ENCODE measurements around the gene YIF1A. TPM values are rescaled to one million over a fixed set of nuclear protein-coding genes. Genes with fewer than 3 reads are reported as not detected.
A peak's percentile ranks its signal among the peaks of the same experiment; 100 is the strongest.

Gene YIF1A
- total and polyA plus RNA-seq, 2 of the 4 experiments (the other 2 are of a cell fraction) = 128 to 207 TPM

DNA sequence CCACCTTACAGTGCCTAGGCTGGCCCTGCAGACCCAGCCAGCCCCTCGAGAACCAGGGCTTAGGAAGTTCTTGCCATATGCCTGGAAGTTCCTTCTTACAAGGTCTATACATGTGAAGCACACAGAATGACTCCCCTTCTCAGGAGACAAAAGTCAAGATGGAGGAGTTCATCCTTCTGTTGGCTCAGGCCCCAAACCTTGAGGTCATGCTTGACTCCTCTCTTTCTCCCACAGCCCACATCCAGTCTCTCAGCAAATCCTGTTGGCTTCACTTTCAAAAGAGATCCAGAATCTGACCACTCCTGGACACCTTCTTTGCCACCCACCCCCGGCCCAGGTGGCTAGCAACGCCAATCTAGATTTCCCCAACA lies 29.6 kb upstream of the YIF1A start:
- peaks cover 32% of the 10 kb centered on the region for H3K4me1 ChIP-seq (ENCODE audit: control insufficient read depth, insufficient read depth, low read length)
- H3K4me3 ChIP-seq (ENCODE audit: insufficient read depth, low read depth, low read length) = no peak overlapping the region
- WGBS, 2 experiments (ENCODE audit: extremely low coverage in 2 of 2, insufficient read length in 1 of 2) = no CpG with 5 or more reads among the region's 3 CpGs
- in situ Hi-C loops (cut with MboI; ENCODE audit: low sequenced_read_pairs) (no loop called here), intact Hi-C loops (cut with micrococcal nuclease) (no loop called here), dilution Hi-C loops (cut with HindIII; ENCODE audit: low sequenced_read_pairs, unreplicated experiment) (no loop called here)
- no peak for TF ChIP-seq BHLHE40 (IDR thresholded peaks at IDR 0.05; ENCODE audit: low read depth, low read length)
- no peak for TF ChIP-seq NFE2L2 (IDR thresholded peaks at IDR 0.05; ENCODE audit: low read depth, low read length)
- TF ChIP-seq CEBPB (IDR thresholded peaks at IDR 0.05; ENCODE audit: low read depth, low read length) = no peak
- no peak for TF ChIP-seq SMC3 (IDR thresholded peaks at IDR 0.05; ENCODE audit: low read depth, low read length)
- no peak for TF ChIP-seq RCOR1 (IDR thresholded peaks at IDR 0.05; ENCODE audit: insufficient replicate concordance, low read length)
- TF ChIP-seq, protein P1, sequence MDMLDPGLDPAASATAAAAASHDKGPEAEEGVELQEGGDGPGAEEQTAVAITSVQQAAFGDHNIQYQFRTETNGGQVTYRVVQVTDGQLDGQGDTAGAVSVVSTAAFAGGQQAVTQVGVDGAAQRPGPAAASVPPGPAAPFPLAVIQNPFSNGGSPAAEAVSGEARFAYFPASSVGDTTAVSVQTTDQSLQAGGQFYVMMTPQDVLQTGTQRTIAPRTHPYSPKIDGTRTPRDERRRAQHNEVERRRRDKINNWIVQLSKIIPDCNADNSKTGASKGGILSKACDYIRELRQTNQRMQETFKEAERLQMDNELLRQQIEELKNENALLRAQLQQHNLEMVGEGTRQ (IDR thresholded peaks at IDR 0.05; ENCODE audit: low read depth, low read length) = no peak
- TF ChIP-seq, protein P2, sequence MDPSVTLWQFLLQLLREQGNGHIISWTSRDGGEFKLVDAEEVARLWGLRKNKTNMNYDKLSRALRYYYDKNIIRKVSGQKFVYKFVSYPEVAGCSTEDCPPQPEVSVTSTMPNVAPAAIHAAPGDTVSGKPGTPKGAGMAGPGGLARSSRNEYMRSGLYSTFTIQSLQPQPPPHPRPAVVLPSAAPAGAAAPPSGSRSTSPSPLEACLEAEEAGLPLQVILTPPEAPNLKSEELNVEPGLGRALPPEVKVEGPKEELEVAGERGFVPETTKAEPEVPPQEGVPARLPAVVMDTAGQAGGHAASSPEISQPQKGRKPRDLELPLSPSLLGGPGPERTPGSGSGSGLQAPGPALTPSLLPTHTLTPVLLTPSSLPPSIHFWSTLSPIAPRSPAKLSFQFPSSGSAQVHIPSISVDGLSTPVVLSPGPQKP (IDR thresholded peaks at IDR 0.05; ENCODE audit: borderline replicate concordance, low read depth, low read length) = no peak
- 0 out of 2 replicates have a peak, but pooled peaks have one; percentile 1 for TF ChIP-seq MAZ (IDR thresholded peaks at IDR 0.05; ENCODE audit: borderline replicate concordance, low read depth, low read length)
- DNase-seq (no peak), ATAC-seq (ENCODE audit: low read depth) (no peak)
- H3K23ac ChIP-seq (ENCODE audit: low read depth, low read length) = peak overlapping the region; percentile 93
- peak overlapping the region; percentile 98; the same call in 1 of the 2 replicates for H3K56ac ChIP-seq (ENCODE audit: extremely low read depth, insufficient read depth, low read length)
- H3K9ac ChIP-seq (ENCODE audit: low read depth, low read length) = peak overlapping the region; percentile 0; the same call in 1 of the 2 replicates
- peak overlapping the region; percentile 89 for H2AFZ ChIP-seq (replicated peaks; ENCODE audit: low read length, poor library complexity)
- H2BK20ac ChIP-seq (ENCODE audit: low read depth, low read length) = peak overlapping the region; percentile 93
- H2BK120ac ChIP-seq (ENCODE audit: low read depth, low read length) = peak overlapping the region; percentile 100
- H3K9me1 ChIP-seq (ENCODE audit: insufficient read depth, low read length) = peaks cover 11% of the 10 kb centered on the region
- CTCF ChIA-PET = interaction anchor here (1.2 kb wide), 1 partner anchor 70 kb away, joined by 3 read pairs; no protein-coding TSS in a partner anchor
- H2BK15ac ChIP-seq (ENCODE audit: low read depth, low read length) = peak overlapping the region; percentile 17; the same call in 2 of the 3 replicates
- peak overlapping the region; percentile 64 for H3K18ac ChIP-seq (ENCODE audit: low read depth, low read length)
- no TSS peak for BruUV-seq (replicated peaks)
- H3K79me1 ChIP-seq (ENCODE audit: low read depth in 1 of 2, low read length in 2 of 2) = peaks cover 0 to 41% of the 10 kb centered on the region in 2 experiments; a peak in 2 of 4 replicates
- H3K27me3 ChIP-seq (ENCODE audit: control insufficient read depth, insufficient read depth, low read length) = no peaks in the 10 kb centered on the region
- H2AK9ac ChIP-seq (replicated peaks; ENCODE audit: low read depth, low read length, poor library complexity) = peak overlapping the region; percentile 47
- H3K27ac ChIP-seq (ENCODE audit: insufficient read depth, low read length) = peak overlapping the region; percentile 100
- peak overlapping the region; percentile 100 for H3K4ac ChIP-seq (ENCODE audit: low read depth, low read length)
- H2AK5ac ChIP-seq (ENCODE audit: low read depth, low read length) = peak overlapping the region; percentile 100
- POLR2A ChIA-PET (ENCODE audit: unreplicated experiment) = interaction anchor here (0.6 to 1.1 kb wide), 3 partner anchors 8 to 51 kb away, joined by 3 to 7 read pairs (median 4); partner anchors contain the start of gene YIF1A
- H4K91ac ChIP-seq (ENCODE audit: insufficient read depth, low read depth, low read length) = peak overlapping the region; percentile 99
- peaks cover 32% of the 10 kb centered on the region for H4K20me1 ChIP-seq (ENCODE audit: insufficient read depth, low read length)
- H3K9me3 ChIP-seq (ENCODE audit: control insufficient read depth, insufficient read depth, low read length) = no peaks in the 10 kb centered on the region
- peak overlapping the region; percentile 86 for H3K14ac ChIP-seq (replicated peaks; ENCODE audit: low read depth, low read length)
- peak overlapping the region; percentile 75 for H4K5ac ChIP-seq (ENCODE audit: low read depth, low read length)
- peak overlapping the region; percentile 85 to 99; a peak in 3 of 4 replicates for H4K8ac ChIP-seq (ENCODE audit: low read depth in 2 of 2, low read length in 2 of 2)
- no peaks in the 10 kb centered on the region for H3K36me3 ChIP-seq (ENCODE audit: control insufficient read depth, insufficient read depth, low read length)
- H2BK5ac ChIP-seq (ENCODE audit: low read depth, low read length, poor library complexity, severe bottlenecking) = peak overlapping the region; percentile 100
- H3K4me2 ChIP-seq (ENCODE audit: low read depth, low read length) = 0 out of 2 replicates have a peak overlapping the region, but pooled peaks have one; percentile 7
